Measurements from ENCODE around the gene C7orf57.

- TF ChIP-seq CTCF (IDR thresholded peaks at IDR 0.05) (no peak), MXD4 (CRISPR knock-in tag; IDR thresholded peaks at IDR 0.05; ENCODE audit: borderline replicate concordance) (no peak), CREB1 (CRISPR knock-in tag; IDR thresholded peaks at IDR 0.05) (no peak), KAT7 (CRISPR knock-in tag; IDR thresholded peaks at IDR 0.05; ENCODE audit: borderline replicate concordance) (no peak), SP1 (CRISPR knock-in tag; conservative IDR thresholded peaks at IDR 0.05) (no peak; the same call in 1 of the 2 replicates), PRDM15 (CRISPR knock-in tag; IDR thresholded peaks at IDR 0.05) (no peak), ZNF263 (CRISPR knock-in tag; IDR thresholded peaks at IDR 0.05; ENCODE audit: low read depth) (no peak), ESRRA (CRISPR knock-in tag; IDR thresholded peaks at IDR 0.05; ENCODE audit: borderline replicate concordance) (no peak)
- TF ChIP-seq, protein P1, sequence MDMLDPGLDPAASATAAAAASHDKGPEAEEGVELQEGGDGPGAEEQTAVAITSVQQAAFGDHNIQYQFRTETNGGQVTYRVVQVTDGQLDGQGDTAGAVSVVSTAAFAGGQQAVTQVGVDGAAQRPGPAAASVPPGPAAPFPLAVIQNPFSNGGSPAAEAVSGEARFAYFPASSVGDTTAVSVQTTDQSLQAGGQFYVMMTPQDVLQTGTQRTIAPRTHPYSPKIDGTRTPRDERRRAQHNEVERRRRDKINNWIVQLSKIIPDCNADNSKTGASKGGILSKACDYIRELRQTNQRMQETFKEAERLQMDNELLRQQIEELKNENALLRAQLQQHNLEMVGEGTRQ (CRISPR knock-in tag; IDR thresholded peaks at IDR 0.05) = no peak
Observed at GRCh38 chr7:48035301-48035966, at the start of gene C7orf57.

All from WTC11 (cell line).